ENCODE measurements around the gene RHOV.

RHOV gene

GRCh38 chr15:40902605-40903561 is 28.8 kb upstream of the RHOV start:
- DNase-seq: no peak

- DNase-seq: no peak
Observed at GRCh38 chr15:40901053-40901443, 27.0 kb upstream of the RHOV start.

GRCh38 chr15:40900256-40901052 is 26.4 kb upstream of the RHOV start:
- DNase-seq: no peak

- no peak for DNase-seq
Observed at GRCh38 chr15:40899536-40900207, 25.6 kb upstream of the RHOV start.

GRCh38 chr15:40894681-40895448 is 20.8 kb upstream of the RHOV start:
- no peak for DNase-seq

GRCh38 chr15:40893733-40894680 is 20.0 kb upstream of the RHOV start, which contains the start of gene VPS18:
Gene VPS18, plus strand, starts transcription at chr15:40894450. Its CDS starts 319 bp downstream, at chr15:40894769.
- DNase-seq: peak; percentile 90

GRCh38 chr15:40893019-40893670 is 19.1 kb upstream of the RHOV start:
- no peak for DNase-seq

GRCh38 chr15:40892447-40893012 is 18.5 kb upstream of the RHOV start:
- no peak for DNase-seq

- DNase-seq: peak; percentile 17
Observed at GRCh38 chr15:40891810-40892446, 17.9 kb upstream of the RHOV start.

- no peak for DNase-seq
Observed at GRCh38 chr15:40891138-40891537, 17.1 kb upstream of the RHOV start.

- DNase-seq: no peak
Observed at GRCh38 chr15:40889112-40889511, 15.1 kb upstream of the RHOV start.

- DNase-seq: no peak
Observed at GRCh38 chr15:40886586-40886985, 12.6 kb upstream of the RHOV start.

- no peak for DNase-seq
Observed at GRCh38 chr15:40881351-40881750, 7.3 kb upstream of the RHOV start.

GRCh38 chr15:40879609-40880008 is 5.6 kb upstream of the RHOV start:
- no peak for DNase-seq

GRCh38 chr15:40878785-40879184 is 4.8 kb upstream of the RHOV start:
- no peak for DNase-seq

- no peak for DNase-seq
Observed at GRCh38 chr15:40877694-40878093, 3.7 kb upstream of the RHOV start.

GRCh38 chr15:40875991-40876730 is 2.1 kb upstream of the RHOV start:
- no peak for DNase-seq

- DNase-seq: no peak
Observed at GRCh38 chr15:40872791-40873693, 992 bp downstream of the RHOV start.

Measured in NCI-H2081 treated with DMSO at 0.1 percent for 48 hours (cell line).